GM18907 (cell line): ENCODE measurements around the gene LRFN3.
"Not testable (repeated sequence)": the region's sequence is repeated elsewhere in the genome, so short reads cannot be mapped to it uniquely, and the experiment has no call there.

Experiments used
- ATAC-seq: cut with Tn5 transposase; IDR thresholded peaks from one replicate; pipeline ENCODE4 v1.9.1; 2021; ENCODE audit warnings: mild to moderate bottlenecking, moderate library complexity; ENCODE audit not compliant: unreplicated experiment

The LRFN3 gene

GRCh38 chr19:35973487-35973886, 37.3 kb downstream of the LRFN3 start:
- no peak for ATAC-seq

DNA sequence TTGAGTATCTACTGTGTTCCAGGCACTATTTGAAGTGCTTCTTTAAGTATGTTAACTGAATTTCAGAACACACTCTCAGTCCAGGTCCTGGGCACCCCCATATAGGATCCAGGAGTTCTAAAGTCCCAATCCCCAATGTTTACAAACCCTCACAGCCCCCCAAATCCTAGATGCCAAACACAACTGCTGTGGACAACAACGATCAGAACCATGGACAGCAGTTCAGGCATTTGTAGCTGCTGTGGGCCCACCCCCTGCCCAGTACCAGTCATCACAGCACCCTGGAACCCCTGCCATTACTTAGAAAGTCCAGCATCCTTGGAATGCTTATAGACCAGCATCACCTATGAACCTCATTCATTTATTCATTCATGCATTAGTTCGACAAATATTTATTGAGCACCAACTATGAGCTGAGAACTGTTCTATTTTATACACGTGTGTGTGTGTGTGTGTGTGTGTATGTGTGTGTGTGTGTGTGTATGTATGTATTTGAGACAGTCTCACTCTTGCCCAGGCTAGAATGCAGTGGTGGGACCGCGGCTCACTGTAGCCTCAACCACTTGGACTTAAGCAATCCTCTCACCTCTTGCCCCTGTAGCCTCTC, 39.5 kb downstream of the LRFN3 start:
- no peak for ATAC-seq

- ATAC-seq = no peak
Observed at GRCh38 chr19:35977446-35978222, 41.5 kb downstream of the LRFN3 start.

GRCh38 chr19:35978271-35978670, 42.1 kb downstream of the LRFN3 start:
- ATAC-seq = no peak

GRCh38 chr19:35978832-35979365, 42.7 kb downstream of the LRFN3 start:
- no peak for ATAC-seq

DNA sequence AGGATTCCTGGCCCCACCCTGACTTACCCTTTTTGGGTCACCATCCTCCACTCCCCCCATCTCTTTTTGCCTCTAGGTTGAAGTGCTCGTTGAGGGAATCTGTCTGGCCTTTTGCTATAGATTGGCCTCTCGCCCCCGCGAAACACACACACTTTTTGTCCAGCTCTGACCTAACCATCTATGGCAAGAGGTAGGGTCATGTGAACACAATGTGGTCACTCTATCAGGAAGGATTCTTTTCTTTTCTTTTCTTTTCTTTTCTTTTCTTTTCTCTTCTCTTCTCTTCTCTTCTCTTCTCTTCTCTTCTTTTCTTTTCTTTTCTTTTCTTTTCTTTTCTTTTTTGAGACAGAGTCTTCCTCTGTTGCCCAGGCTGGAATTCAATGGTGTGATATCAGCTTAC, 44.8 kb downstream of the LRFN3 start:
- not testable (repeated sequence) for ATAC-seq

DNA sequence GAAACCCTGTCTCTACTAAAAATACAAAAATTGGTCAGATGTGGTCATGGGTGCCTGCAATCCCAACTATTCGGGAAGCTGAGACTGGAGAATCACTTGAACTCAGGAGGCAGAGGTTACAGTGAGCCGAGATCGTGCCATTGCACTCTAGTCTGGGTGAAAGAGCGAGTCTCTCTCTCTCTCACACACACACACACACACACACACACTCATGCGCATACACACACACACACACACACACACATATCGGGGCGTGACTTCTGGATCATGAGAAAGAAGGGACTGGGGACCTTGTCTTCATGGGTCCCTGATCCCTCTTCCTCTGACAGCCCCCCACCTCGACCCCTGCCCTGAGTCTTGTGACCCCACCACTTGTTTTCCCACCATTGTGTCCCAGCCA, 47.0 kb downstream of the LRFN3 start:
- ATAC-seq = no peak

GRCh38 chr19:35986111-35986510, 49.9 kb downstream of the LRFN3 start:
- no peak for ATAC-seq

GRCh38 chr19:35986664-35987570, 50.7 kb downstream of the LRFN3 start:
- ATAC-seq = no peak

DNA sequence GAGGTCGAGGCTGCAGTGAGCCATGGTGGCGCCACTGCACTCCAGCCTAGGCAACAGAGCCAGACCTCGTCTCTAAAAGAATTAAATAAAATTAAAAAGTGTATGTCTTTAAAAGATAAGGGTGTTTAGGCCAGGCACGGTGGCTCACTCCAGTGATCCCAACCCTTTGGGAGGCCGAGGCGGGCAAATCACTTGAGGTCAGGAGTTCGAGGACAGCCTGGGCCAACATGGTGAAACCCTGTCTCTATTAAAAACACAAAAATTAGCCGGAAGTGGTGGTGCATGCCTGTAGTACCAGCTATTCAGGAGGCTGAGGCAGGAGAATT, 51.4 kb downstream of the LRFN3 start:
- no peak for ATAC-seq

DNA sequence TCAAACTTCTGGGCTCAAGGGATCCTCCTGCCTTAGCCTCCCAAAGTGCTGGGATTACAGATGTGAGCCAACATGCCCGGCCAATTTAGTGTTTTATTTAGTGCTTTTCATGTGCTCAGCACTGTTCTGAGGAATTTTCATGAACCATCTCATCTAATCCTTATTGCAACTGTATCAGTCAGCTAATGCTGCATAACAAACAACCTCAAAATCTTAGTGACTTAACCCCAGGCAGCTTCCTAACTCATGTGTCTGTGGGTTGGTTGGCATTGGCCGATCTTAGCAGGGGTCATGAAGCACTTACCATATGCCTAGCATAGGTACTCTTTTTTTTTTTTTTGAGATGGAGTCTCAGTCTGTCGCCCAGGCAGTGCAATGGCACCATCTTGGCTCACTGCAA, 52.6 kb downstream of the LRFN3 start:
- ATAC-seq = no peak

GRCh38 chr19:35990156-35990555, 54.0 kb downstream of the LRFN3 start:
- no peak for ATAC-seq

DNA sequence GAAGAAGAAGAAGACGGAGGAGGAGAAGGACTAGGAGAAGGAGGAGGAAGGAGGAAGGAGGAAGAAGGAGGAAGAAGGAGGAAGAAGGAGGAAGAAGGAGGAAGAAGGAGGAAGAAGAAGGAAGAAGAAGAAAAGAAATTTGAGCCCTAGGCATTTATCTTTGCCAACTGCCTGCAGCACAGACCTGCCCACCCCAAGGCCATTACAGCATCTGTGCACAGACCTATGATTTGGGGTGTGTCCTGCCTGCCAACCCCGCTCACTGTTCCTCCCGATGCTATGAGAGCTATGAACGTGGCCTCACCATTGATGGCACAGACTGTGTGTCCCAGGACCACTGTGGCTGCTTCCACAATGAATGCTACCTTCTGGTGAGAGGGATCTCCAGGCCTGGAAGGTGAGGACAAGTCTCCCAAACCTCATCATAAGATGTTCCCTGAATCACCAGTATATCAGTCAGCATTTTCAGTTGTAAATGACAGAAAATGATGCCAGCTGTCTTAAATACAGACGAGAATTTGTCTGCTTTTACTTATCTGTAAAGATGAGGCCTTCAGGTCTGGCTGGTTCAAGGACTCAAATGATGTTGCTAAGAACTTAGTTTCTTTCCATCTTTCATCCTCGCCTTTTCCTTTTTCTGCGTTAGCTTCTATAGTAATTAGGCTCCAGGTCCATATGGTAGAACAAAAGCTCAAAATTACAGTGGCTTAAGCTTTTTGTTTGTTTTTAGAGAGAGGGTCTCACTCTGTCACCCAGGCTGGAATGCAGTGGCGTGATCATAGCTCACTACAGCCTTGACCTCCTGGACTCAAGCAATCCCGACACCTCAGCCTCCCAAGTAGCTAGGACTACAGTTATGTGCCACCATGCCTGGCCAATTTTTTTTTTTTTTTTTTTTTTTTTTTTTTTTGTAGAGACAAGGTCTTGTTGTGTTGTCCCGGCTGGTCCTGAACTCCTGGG, 54.9 kb downstream of the LRFN3 start:
- ATAC-seq = no peak

DNA sequence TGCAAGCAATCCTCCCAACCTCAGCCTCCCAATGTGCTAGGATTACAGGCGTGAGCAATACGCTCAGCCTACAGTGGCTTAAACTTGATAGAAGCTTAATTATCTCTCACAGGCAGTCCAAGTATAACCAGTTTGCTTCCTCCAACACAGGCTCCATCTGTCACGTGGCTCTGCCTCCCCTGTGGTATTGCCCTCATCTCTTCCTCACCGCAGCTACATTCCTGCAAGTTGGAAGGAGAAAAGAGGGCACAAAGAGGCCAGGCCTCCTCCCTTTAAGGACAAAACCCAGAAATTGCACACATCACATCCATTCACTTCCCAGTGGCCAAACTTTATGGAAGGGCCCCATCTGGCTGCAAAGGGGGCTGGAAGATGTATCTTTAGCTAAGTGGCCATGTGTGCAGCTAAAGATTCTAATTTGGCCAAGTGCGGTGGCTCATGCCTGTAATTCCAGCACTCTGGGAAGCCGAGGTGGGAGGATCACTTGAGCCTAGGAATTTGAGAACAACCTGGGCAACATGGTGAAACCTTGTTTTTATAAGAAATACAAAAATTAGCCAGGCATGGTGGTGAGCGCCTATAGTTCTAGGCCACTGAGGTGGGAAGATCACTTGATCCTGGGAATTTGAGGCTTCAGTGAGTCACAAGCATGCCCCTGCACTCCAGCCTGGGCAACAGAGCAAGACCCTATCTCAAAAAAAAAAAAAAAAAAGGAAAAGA, 55.7 kb downstream of the LRFN3 start:
- ATAC-seq = no peak

DNA sequence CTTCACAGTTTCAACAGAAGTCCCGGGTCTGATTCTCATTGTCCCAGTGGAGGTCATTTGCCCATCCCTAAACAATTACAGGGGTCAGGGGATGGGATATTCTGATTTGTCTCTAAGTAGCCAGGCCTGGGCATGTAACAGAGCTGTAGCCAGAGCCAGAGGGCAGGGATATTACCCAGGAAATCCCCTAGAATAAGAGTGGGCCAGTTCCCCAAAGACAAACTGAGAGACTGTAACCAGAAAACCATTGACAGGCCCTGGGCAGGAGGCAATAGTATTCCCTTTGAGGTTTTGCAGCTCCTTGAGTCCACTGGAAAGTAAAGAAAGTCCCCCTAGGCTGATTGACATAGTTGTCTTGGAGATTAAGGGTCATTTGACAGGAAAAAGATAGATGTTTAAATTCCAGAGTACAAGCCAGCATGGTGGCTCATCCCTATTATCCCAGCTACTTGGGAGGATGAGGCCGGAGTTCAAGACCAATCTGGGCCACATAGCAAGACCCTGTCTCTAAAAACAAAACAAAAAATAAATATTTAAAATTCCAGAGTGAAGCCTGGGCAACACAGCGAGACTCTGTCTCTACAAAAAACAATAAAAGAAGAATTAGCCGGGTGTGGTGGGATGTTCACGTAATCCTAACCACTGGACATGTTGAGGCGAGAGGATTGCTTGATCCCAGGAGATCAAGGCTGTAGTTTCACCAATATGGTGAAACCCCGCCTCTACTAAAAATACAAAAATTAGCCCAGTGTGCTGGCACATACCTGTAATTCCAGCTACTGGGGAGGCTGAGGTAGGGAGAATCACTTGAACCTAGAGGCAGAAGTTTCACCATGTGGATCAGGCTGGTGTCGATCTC, 57.0 kb downstream of the LRFN3 start:
- no peak for ATAC-seq

- ATAC-seq = no peak
Observed at GRCh38 chr19:35993923-35994598, 57.9 kb downstream of the LRFN3 start.
